ENCODE data around the gene FAM184A. TPM values are rescaled to one million over a fixed set of nuclear protein-coding genes. Genes with fewer than 3 reads are reported as not detected.
"Not testable (repeated sequence)": the region's sequence is repeated elsewhere in the genome, so short reads cannot be mapped to it uniquely, and the experiment has no call there.

The FAM184A gene
- total RNA-seq, 1 donor from 2014 or later, result 30.2 TPM

- no peak for FAIRE-seq
- DNase-seq (ENCODE audit: low spot score in 2 of 2), result no peak
These were observed 55.7 kb downstream of the FAM184A start for GRCh38 chr6:119022796-119023195.

- DNase-seq (ENCODE audit: low spot score in 2 of 2) (no peak), FAIRE-seq (no peak)
These were observed 57.6 kb downstream of the FAM184A start for GRCh38 chr6:119020597-119021561.

- not testable (repeated sequence) for FAIRE-seq
These were observed 63.3 kb downstream of the FAM184A start for GRCh38 chr6:119015165-119015564.

DNA sequence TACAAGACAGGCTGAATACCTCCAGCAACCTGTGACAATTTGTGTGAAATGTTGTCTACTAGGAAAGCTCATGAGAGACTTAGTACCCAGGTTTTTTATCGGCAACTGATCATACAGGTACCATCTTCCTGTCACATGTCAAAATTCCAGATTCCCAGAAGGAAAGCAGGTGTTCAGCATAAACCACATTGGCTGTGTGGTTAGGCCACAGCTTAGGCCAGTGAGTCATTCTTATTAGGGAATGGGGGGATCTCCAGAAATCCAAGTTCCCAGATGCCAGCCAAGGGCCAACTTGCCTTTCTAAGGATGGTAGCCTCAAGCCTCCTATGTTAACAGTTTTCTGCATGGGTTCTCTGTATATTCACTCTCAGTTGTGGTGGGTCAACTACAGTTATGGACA lies 65.9 kb downstream of the FAM184A start:
- DNase-seq (ENCODE audit: low spot score in 2 of 2) (no peak), FAIRE-seq (no peak)

More at GRCh38 chr6:119015165-119015564, 63.3 kb downstream of the FAM184A start:
- not testable (repeated sequence) for DNase-seq (ENCODE audit: low spot score in 2 of 2)

DNA sequence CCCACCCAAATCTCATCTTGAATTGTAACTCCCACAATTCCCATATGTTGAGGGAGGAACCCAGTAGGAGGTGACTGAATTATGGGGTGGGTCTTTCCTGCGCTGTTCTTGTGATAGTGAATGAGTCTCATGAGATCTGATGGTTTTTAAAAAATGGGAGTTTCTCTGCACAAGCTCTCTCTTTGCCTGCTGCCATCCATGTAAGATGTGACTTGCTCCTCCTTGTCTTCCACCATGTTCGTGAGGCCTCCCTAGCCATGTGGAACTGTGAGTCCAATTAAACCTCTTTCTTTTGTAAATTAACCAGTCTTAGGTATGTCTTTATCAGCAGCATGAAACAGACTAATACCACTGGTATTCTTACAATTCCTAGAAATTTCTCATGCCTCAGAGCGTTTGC lies 69.2 kb downstream of the FAM184A start:
- not testable (repeated sequence) for FAIRE-seq

GRCh38 chr6:119006974-119007373 lies 71.5 kb downstream of the FAM184A start:
- FAIRE-seq (no peak), DNase-seq (ENCODE audit: low spot score in 2 of 2) (no peak)

More for the DNA sequence above, 69.2 kb downstream of the FAM184A start:
- not testable (repeated sequence) for DNase-seq (ENCODE audit: low spot score in 2 of 2)

GRCh38 chr6:119002069-119002468 lies 76.4 kb downstream of the FAM184A start:
- DNase-seq (ENCODE audit: low spot score in 2 of 2), result no peak
- FAIRE-seq, result no peak

DNA sequence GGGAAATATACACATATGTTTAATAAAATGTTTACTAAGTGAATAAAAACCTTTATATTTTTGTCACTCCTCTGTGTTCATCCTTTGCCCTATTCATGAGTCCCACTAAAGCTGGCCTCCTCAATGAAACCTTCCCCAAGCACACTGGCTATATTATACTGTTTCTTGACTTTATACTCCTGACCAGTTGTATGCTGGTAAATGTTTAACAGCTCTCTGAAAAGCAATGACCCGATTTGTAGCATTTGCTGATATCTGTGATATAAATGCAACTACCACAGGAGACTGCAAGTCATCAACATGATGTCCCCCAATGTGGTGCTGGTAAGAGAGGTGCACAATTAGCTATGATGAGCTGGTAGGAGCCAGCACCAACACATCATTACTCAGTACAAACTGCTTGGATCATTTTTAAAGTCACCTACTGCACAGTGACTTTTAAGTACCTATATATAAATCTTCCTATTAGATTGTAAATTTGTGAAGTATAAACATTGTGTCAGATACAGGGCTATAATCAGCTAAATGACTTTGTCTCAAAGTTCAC lies 78.9 kb downstream of the FAM184A start:
- no peak for FAIRE-seq
- DNase-seq (ENCODE audit: low spot score in 2 of 2), result no peak

GRCh38 chr6:118997426-118997825 lies 81.0 kb downstream of the FAM184A start:
- FAIRE-seq; DNase-seq (ENCODE audit: low spot score in 2 of 2): not testable (repeated sequence)

DNA sequence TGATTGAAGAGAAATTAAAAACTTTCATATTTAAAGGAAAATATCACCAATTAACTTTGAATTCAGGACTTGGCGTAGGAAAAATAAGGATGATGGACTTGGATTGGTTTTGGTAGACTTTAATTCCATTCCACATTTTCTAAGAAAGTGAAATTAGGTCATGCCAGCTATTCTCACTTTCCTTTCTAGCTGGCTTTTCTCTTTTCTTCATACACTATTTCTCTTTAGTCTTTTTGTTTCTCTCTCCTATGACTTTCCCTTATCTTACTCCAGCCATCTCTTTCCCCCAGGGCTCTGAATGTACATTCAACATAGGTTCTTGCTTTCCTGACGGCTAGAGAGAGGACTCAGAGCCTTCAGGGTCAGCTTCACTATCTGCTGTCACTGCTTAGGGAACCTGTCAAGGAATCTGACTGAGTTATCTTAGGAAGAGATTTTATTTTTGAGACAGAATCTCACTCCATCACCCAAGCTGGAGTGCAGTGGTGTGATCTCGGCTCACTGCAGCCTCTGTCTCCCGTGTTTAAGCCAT lies 82.1 kb downstream of the FAM184A start:
- DNase-seq (ENCODE audit: low spot score in 2 of 2), result no peak
- no peak for FAIRE-seq

DNA sequence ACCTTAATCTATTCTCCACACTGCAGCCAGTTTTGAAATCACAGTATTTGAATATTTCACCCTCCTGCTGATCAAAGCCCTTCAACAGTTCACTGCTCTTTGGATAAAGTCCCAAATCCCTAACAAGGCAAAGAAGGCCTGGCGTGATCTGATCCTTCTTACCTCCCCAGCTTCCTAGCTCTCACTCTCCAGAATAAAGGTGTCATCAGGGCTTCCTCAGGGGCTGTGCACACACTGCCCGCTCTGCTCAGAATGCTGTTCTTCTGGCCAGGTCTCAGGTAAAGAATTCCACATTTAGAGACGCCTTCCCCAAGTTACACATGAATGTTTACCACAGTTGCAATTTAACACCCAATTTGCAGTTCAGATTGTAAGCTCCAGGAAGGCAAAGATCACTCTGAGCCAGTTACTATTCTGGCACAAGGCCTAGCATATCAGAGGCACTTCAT lies 84.6 kb downstream of the FAM184A start:
- no peak for FAIRE-seq

DNA sequence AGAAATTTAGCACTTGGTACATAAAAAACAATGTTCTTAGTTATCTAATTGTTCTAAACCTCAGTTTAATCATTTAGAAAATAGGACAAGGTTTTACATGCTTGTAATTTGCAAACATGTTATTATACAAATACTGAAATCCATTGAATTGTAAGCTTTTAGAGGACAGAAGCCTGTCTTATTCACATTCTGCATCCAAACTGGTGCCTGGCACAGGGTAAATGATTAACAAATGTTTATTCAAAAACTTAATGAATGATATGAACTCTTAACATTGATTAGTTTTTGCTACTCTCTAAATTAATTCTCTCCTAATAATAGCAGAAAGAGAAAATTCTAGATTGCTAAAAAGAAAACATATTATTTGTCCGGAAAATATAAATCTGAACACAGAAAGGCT lies 85.1 kb downstream of the FAM184A start:
- no peak for FAIRE-seq
- DNase-seq (ENCODE audit: low spot score in 2 of 2), result no peak

More for the DNA sequence above, 84.6 kb downstream of the FAM184A start:
- DNase-seq (ENCODE audit: low spot score in 2 of 2), result no peak

DNA sequence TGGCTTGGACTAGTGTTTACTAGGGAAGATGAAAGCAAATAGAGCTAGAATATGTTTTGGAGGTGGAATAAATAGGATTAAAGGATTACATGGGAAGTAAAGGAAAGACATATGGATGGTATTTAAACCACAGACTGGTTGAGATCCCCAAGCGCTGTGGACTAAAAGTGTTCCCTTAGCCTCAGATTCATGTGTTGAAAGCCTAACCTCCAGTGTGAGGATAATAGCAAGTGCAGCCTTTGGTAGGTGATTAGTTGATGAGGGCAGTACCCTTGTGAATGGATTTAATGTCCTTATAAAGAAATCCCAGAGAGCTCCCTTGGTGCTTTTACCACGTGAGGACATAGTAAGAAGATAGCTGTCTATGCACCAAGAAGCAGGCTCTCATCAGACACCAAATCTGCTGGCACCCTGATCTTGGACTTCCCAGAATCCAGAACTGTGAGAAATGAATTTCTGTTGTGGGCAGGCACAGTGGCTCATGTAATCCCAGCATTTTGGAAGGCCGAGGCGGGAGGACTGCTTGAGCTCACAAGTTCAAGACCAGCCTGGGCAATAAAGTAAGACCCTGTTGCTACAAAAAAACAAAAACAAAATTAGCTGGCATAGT lies 86.2 kb downstream of the FAM184A start:
- DNase-seq (ENCODE audit: low spot score in 2 of 2) (no peak), FAIRE-seq (no peak)

GRCh38 chr6:118986312-118986711 lies 92.2 kb downstream of the FAM184A start:
- FAIRE-seq (no peak), DNase-seq (ENCODE audit: low spot score in 2 of 2) (no peak)

- DNase-seq (ENCODE audit: low spot score in 2 of 2), result no peak
- FAIRE-seq, result no peak
These were observed 93.2 kb downstream of the FAM184A start for GRCh38 chr6:118985123-118985830.

GRCh38 chr6:118984342-118984741 lies 94.1 kb downstream of the FAM184A start:
- FAIRE-seq (no peak), DNase-seq (ENCODE audit: low spot score in 2 of 2) (no peak)

GRCh38 chr6:118982575-118982911 lies 95.9 kb downstream of the FAM184A start:
- no peak for FAIRE-seq
- DNase-seq (ENCODE audit: low spot score in 2 of 2), result no peak

DNA sequence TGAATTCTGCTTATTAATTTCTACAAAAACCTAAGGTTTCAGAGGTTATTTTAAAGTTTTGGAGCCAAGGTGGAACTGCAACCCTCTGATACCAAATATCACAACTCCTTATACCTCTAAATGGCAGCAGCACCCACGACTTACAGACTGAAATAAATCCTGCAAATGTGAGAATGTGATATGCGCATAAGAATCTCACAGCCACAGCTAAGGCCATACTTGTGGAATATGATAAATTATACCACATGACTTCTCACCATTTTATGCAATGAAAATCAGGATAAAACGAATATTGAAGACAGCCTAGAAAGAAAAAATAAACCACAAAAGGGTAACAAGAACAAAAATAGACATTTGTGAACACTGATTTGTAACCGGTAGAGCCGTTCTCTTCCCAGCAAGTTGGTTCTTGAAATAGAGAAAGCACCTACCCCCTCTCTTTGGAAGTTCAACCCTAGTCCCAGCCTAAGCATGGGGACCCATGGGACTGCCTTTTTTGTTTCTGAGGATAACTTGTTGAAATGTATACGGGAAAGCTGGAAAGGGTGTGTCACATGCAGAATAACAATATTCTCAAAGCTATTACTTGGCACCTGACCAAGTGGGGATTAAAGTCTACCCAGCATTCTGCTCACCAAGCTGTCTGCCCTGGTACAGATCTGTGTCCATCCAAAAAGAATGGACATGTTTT lies 96.4 kb downstream of the FAM184A start:
- no peak for DNase-seq (ENCODE audit: low spot score in 2 of 2)
- no peak for FAIRE-seq

GRCh38 chr6:118980063-118980462 lies 98.4 kb downstream of the FAM184A start:
- FAIRE-seq, result no peak
- DNase-seq (ENCODE audit: low spot score in 2 of 2), result no peak

DNA sequence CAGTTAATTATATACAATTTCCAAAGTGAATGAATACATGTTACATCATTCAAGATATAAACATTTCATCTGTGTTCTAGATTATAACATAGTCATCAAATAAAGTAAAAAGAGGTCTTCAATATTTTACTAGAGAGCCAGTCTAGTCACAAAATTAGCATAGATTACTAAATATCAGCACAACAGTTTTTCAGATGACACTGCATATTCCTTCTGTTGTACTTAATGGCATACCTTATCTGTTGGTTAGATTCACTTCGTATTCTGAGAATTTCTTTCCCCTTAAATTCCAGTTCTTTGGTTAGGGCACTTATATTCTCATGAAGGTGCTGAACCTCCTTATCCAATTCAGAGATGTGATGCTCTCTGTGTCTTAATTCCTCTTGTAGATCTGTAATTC lies 103.7 kb downstream of the FAM184A start:
- no peak for DNase-seq (ENCODE audit: low spot score in 2 of 2)
- no peak for FAIRE-seq

All from frontal cortex (tissue), 4 donors.